ENCODE data around the gene STING1.

GRCh38 chr5:139459451-139459934, 23.1 kb downstream of the STING1 start:
- TF ChIP-seq CTCF (IDR thresholded peaks at IDR 0.05; ENCODE audit: low read depth, low read length) (no peak), EZH2phosphoT487 (IDR thresholded peaks at IDR 0.05; ENCODE audit: low read depth) (no peak)

All from OCI-LY3 (cell line).